ENCODE data around the gene EMC8. TPM values are rescaled to one million over a fixed set of nuclear protein-coding genes. Genes with fewer than 3 reads are reported as not detected.

The EMC8 gene
- total and polyA plus RNA-seq, 2 of the 8 experiments (the other 6 are each of a cell fraction or from before 2014, with no cell fraction given) = 52.2 to 69.7 TPM

GRCh38 chr16:85847036-85847435 is 47.7 kb upstream of the EMC8 start:
- FAIRE-seq (no peak), DNase-seq (ENCODE audit: low read depth in 1 of 2, low spot score in 2 of 2) (no peak)
- Histone ChIP-seq H3K23ac (ENCODE audit: insufficient read length) (no peak overlapping the region), H3K79me2 (ENCODE audit: control insufficient read depth in 1 of 2, insufficient read depth in 2 of 2, low read length in 2 of 2) (no peaks in the 10 kb centered on the region), H3K23me2 (ENCODE audit: low read depth, low read length) (no peaks in the 10 kb centered on the region; the same call in 1 of the 2 replicates), H3K9me3 (ENCODE audit: insufficient read depth in 2 of 2, low read depth in 1 of 2, low read length in 1 of 2) (no peaks in the 10 kb centered on the region), H4K91ac (replicated peaks; ENCODE audit: insufficient read length, low read length) (no peak overlapping the region), H3K4me1 (replicated peaks in 1 of 4; ENCODE audit: control insufficient read depth in 3 of 4, insufficient read depth in 4 of 4, low read length in 3 of 4) (no peaks in the 10 kb centered on the region), H3K9ac (replicated peaks in 1 of 4; ENCODE audit: extremely low read depth in 1 of 4, low read depth in 3 of 4, low read length in 3 of 4) (no peak overlapping the region), H3K27ac (ENCODE audit: low read depth, low read length) (no peak overlapping the region), H3K4ac (replicated peaks; ENCODE audit: insufficient read length, low read depth, low read length) (no peak overlapping the region), H4K8ac (ENCODE audit: extremely low read depth, insufficient read depth, low read length) (no peak overlapping the region), H2BK120ac (replicated peaks; ENCODE audit: low read depth, low read length) (no peak overlapping the region), H3K4me3 (ENCODE audit: extremely low read depth in 1 of 4, insufficient read depth in 2 of 4, low read depth in 3 of 4, low read length in 4 of 4) (no peak overlapping the region), H3K14ac (ENCODE audit: insufficient read length) (no peak overlapping the region), H3K56ac (replicated peaks; ENCODE audit: insufficient read length, low read depth, low read length) (no peak overlapping the region), H3K79me1 (ENCODE audit: low read depth, low read length) (no peaks in the 10 kb centered on the region), H4K5ac (ENCODE audit: insufficient read length, low read depth, low read length) (no peak overlapping the region), H2BK20ac (ENCODE audit: low read length) (no peak overlapping the region), H2AK5ac (ENCODE audit: low read depth, low read length) (no peak overlapping the region), H2AFZ (ENCODE audit: low read length) (no peak overlapping the region), H3K36me3 (ENCODE audit: control insufficient read depth in 2 of 4, insufficient read depth in 4 of 4, low read length in 3 of 4) (no peaks in the 10 kb centered on the region), H3K27me3 (replicated peaks in 1 of 4; ENCODE audit: control insufficient read depth in 3 of 4, extremely low read depth in 1 of 4, insufficient read depth in 3 of 4, low read length in 3 of 4) (no peaks in the 10 kb centered on the region; a peak in 1 of 7 replicates), H4K20me1 (replicated peaks in 1 of 2; ENCODE audit: control insufficient read depth in 1 of 2, insufficient read depth in 2 of 2, low read length in 2 of 2) (no peaks in the 10 kb centered on the region), H3K18ac (ENCODE audit: extremely low read depth, low read length) (no peak overlapping the region), H2BK15ac (ENCODE audit: low read length) (no peak overlapping the region), H2BK12ac (ENCODE audit: low read depth, low read length) (no peak overlapping the region), H2BK5ac (ENCODE audit: low read depth, low read length) (no peak overlapping the region), H3K4me2 (ENCODE audit: insufficient read depth in 1 of 2, low read depth in 2 of 2, low read length in 2 of 2) (no peak overlapping the region)
- 79% methylated on average over 13 of the region's 15 CpGs; no CpG with 5 or more reads in 1 of the 2 experiments for WGBS, 2 experiments (ENCODE audit: extremely low coverage in 1 of 2, insufficient coverage in 1 of 2, insufficient read length in 1 of 2, insufficient replicate concordance in 2 of 2, low coverage in 1 of 2, low lambda C conversion rate in 2 of 2, missing lambda C conversion rate in 1 of 2)
- ChIA-PET POLR2A (ENCODE audit: partially characterized antibody) (interaction anchor here (0.6 kb wide), 2 partner anchors 36 to 72 kb away, joined by 3 read pairs; no protein-coding TSS in a partner anchor), CTCF (ENCODE audit: partially characterized antibody) (interaction anchor here (0.6 to 3.6 kb wide), 5 partner anchors 27 to 493 kb away, joined by 3 to 26 read pairs (median 5); no protein-coding TSS in a partner anchor)
- TF ChIP-seq TBP (IDR thresholded peaks at IDR 0.05; ENCODE audit: low read depth, low read length) (no peak), POLR2AphosphoS5 (IDR thresholded peaks at IDR 0.05; ENCODE audit: low read depth, low read length) (no peak), BRCA1 (IDR thresholded peaks at IDR 0.05; ENCODE audit: low read depth, low read length) (no peak), RBBP5 (IDR thresholded peaks at IDR 0.05; ENCODE audit: borderline replicate concordance, low read depth, low read length) (no peak), TEAD4 (IDR thresholded peaks at IDR 0.05; ENCODE audit: low read depth, low read length) (no peak), JUN (IDR thresholded peaks at IDR 0.05; ENCODE audit: low read depth, low read length) (no peak), CEBPB (IDR thresholded peaks at IDR 0.05; ENCODE audit: low read depth, low read length) (no peak), TCF12 (IDR thresholded peaks at IDR 0.05; ENCODE audit: low read depth, low read length) (no peak), CHD2 (IDR thresholded peaks at IDR 0.05; ENCODE audit: low read length) (no peak), NRF1 (IDR thresholded peaks at IDR 0.05; ENCODE audit: low read depth, low read length) (no peak), KDM1A (IDR thresholded peaks at IDR 0.05; ENCODE audit: borderline replicate concordance, low read length) (no peak), CTCF (IDR thresholded peaks at IDR 0.05; ENCODE audit: control extremely low read depth in 1 of 3, insufficient read depth in 1 of 3, low read depth in 1 of 3, low read length in 3 of 3) (no peak), HDAC6 (IDR thresholded peaks at IDR 0.05; ENCODE audit: low read depth, low read length) (no peak)

All from H1 (cell line).